Fibroblast of lung (primary cell): ENCODE data around the gene PIGH.

Source experiments
- CTCF ChIP-seq, 2 donors: IDR thresholded peaks in 1 of 2; conservative IDR thresholded peaks in 1 of 2; 1 replicate in 1 of 2; 2 replicates in 1 of 2; pipeline ENCODE4 v1.5.1; 2011 to 2012; ENCODE audit warnings: low read length in 2 of 2, control low read depth in 1 of 2, inconsistent platforms in 1 of 2, low read depth in 1 of 2, mild to moderate bottlenecking in 1 of 2
- EZH2 ChIP-seq: IDR thresholded peaks from 2 replicates; pipeline ENCODE4 v1.5.1; 2012; ENCODE audit warnings: low read length, control low read depth, mild to moderate bottlenecking; ENCODE audit errors: missing control alignments

GRCh38 chr14:67579636-67580035 is 20.4 kb downstream of the PIGH start:
- no peak for TF ChIP-seq CTCF (conservative IDR thresholded peaks at IDR 0.05 in 1 of 2, IDR thresholded peaks at IDR 0.05 in 1 of 2; ENCODE audit: low read depth in 1 of 2, low read length in 2 of 2)
- TF ChIP-seq EZH2 = no peak
